Hepatocyte (in vitro differentiated cells): ENCODE results near the gene UGCG. TPM values are rescaled to one million over a fixed set of nuclear protein-coding genes. Genes with fewer than 3 reads are reported as not detected.
"Not testable (repeated sequence)": the region's sequence is repeated elsewhere in the genome, so short reads cannot be mapped to it uniquely, and the experiment has no call there.

Experiments
- DNase-seq: peaks from one replicate; pipeline ENCODE4 v3.0.0-alpha.2; 2016; ENCODE audit warnings: low spot score
- H2AFZ ChIP-seq: fragments of 200-600 bp; sonication (generic); 2 replicates; pipeline ENCODE4 v1.6.0; 2016; ENCODE audit warnings: antibody characterized with exemption, mild to moderate bottlenecking
- H3K27ac ChIP-seq: fragments of 200-600 bp; sonication (generic); 2 replicates; pipeline ENCODE4 v1.5.1; 2016; ENCODE audit warnings: mild to moderate bottlenecking
- H3K27me3 ChIP-seq: fragments of 200-600 bp; sonication (generic); 2 replicates; pipeline ENCODE4 v1.6.1; 2016
- H3K36me3 ChIP-seq: fragments of 200-600 bp; sonication (generic); replicated peaks from 2 replicates; pipeline ENCODE4 v1.5.1; 2016; ENCODE audit warnings: low read depth; ENCODE audit not compliant: insufficient read depth
- H3K4me1 ChIP-seq: fragments of 200-600 bp; sonication (generic); 2 replicates; pipeline ENCODE4 v1.5.1; 2016; ENCODE audit warnings: mild to moderate bottlenecking, moderate library complexity; ENCODE audit not compliant: insufficient read depth
- H3K4me2 ChIP-seq: fragments of 200-600 bp; sonication (generic); 2 replicates; pipeline ENCODE4 v1.6.0; 2016
- H3K4me3 ChIP-seq: fragments of 200-600 bp; sonication (generic); 2 replicates; pipeline ENCODE4 v1.5.1; 2016; ENCODE audit warnings: mild to moderate bottlenecking
- H3K79me2 ChIP-seq: fragments of 200-600 bp; sonication (generic); 2 replicates; pipeline ENCODE4 v1.6.0; 2017; ENCODE audit warnings: mild to moderate bottlenecking
- H3K9me2 ChIP-seq: fragments of 200-600 bp; sonication (generic); replicated peaks from 2 replicates; pipeline ENCODE4 v1.6.0; 2017; ENCODE audit warnings: mild to moderate bottlenecking; ENCODE audit not compliant: insufficient read depth
- H3K9me3 ChIP-seq: fragments of 200-600 bp; sonication (generic); 2 replicates; pipeline ENCODE4 v1.5.1; 2016; ENCODE audit warnings: low read depth, mild to moderate bottlenecking
- H4K20me1 ChIP-seq: fragments of 200-600 bp; sonication (generic); 2 replicates; pipeline ENCODE4 v1.6.0; 2016; ENCODE audit warnings: mild to moderate bottlenecking; ENCODE audit not compliant: insufficient read depth, poor library complexity, severe bottlenecking
- CTCF ChIP-seq: fragments of 200-600 bp; sonication (generic); IDR thresholded peaks from 2 replicates; pipeline ENCODE4 v1.5.1; 2016; ENCODE audit warnings: antibody characterized with exemption, mild to moderate bottlenecking; ENCODE audit not compliant: poor library complexity
- EZH2 ChIP-seq: fragments of 200-600 bp; sonication (generic); IDR thresholded peaks from 2 replicates; pipeline ENCODE4 v1.6.1; 2016; ENCODE audit warnings: antibody characterized with exemption, mild to moderate bottlenecking, borderline replicate concordance
- EZH2phosphoT487 ChIP-seq: fragments of 200-600 bp; sonication (generic); IDR thresholded peaks from one replicate; pipeline ENCODE4 v1.6.1; 2018; ENCODE audit warnings: antibody characterized with exemption, mild to moderate bottlenecking, low read depth, moderate library complexity; ENCODE audit not compliant: unreplicated experiment, severe bottlenecking
- WGBS: methylation state at CpG from one replicate; pipeline ENCODE4 v1.1.6; 2016; ENCODE audit warnings: low lambda C conversion rate; ENCODE audit errors: missing lambda C conversion rate; 5-methylcytosine and 5-hydroxymethylcytosine counted together
- polyA plus RNA-seq: library from polyadenylated mRNA; unstranded; fragments of >200 nt; fragmentation: Nextera tagmentation; extraction: Ambion mirVana; gene quantifications from 2 replicates; pipeline ENCODE4 v1.2.1, GENCODE V29; 2016
- total RNA-seq: library from RNA; depleted of rRNA; stranded (reverse); fragments of >200 nt; gene quantifications from 2 replicates; pipeline ENCODE4 v1.2.3, GENCODE V29; 2014

Gene UGCG
- total and polyA plus RNA-seq, 2 experiments from 2014 or later, result 54.6 to 107 TPM

GRCh38 chr9:111875691-111876090 lies 20.9 kb upstream of the UGCG start:
- H2AFZ ChIP-seq, H3K9me2 ChIP-seq, H3K27me3 ChIP-seq, H3K4me2 ChIP-seq, H3K9me3 ChIP-seq, H3K4me1 ChIP-seq, H3K79me2 ChIP-seq, H4K20me1 ChIP-seq, H3K36me3 ChIP-seq, H3K4me3 ChIP-seq, DNase-seq: not testable (repeated sequence)
- 50% methylated on average over 3 of the region's 3 CpGs for WGBS
- peak overlapping the region; percentile 64 for H3K27ac ChIP-seq

DNA sequence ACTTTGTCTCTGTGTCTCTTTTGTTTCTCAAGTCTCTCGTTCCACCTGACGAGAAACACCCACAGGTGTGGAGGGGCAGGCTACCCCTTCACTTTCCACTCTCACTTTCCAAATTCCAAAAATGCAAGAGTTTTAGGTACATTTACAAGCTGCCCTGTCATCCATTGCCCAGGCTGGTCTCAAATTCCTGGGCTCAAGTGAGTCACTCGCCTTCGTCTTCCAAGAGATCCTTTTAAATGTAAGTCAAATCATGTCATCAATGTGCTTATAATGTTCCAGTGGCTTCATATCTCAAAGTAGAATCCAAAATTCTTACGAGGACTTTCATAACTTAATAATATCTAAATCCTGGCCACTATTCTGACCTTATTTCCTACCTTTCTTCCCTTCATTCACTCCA lies 20.4 kb upstream of the UGCG start:
- H3K79me2 ChIP-seq, result no peaks in the 10 kb centered on the region
- peaks cover 9% of the 10 kb centered on the region for H3K4me1 ChIP-seq
- WGBS, result 91% methylated on average over 5 of the region's 5 CpGs
- no peaks in the 10 kb centered on the region for H3K9me3 ChIP-seq
- no peaks in the 10 kb centered on the region for H3K27me3 ChIP-seq
- no peak overlapping the region for H2AFZ ChIP-seq
- no peak overlapping the region for H3K4me3 ChIP-seq
- H3K9me2 ChIP-seq, result no peaks in the 10 kb centered on the region
- TF ChIP-seq CTCF (no peak), EZH2 (no peak), EZH2phosphoT487 (no peak)
- H4K20me1 ChIP-seq, result no peaks in the 10 kb centered on the region
- H3K36me3 ChIP-seq, result no peaks in the 10 kb centered on the region
- H3K4me2 ChIP-seq, result no peak overlapping the region
- DNase-seq, result no peak
- peak overlapping the region; percentile 64 for H3K27ac ChIP-seq

DNA sequence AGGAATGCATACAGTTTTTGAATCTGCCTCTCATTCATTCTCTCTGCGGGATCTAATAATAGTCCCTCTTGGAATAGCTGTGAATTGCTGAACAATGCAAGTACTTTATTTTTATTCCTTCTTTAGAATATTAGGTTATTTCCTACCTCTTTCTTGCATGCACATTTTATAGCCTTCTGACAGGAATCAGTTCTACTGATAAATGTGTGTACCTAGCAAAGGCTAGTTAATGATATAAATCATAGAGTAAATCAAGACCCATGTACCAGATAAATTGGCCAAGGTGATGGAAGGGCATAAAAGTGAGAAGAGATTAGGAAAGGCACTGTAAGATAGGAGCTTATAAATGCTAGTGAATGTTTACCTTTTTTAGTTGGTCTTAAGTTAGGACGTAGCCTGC lies 19.2 kb upstream of the UGCG start:
- no peaks in the 10 kb centered on the region for H3K36me3 ChIP-seq
- H3K27me3 ChIP-seq, result no peaks in the 10 kb centered on the region

GRCh38 chr9:111878946-111879345 lies 17.7 kb upstream of the UGCG start:
- Histone ChIP-seq H3K9me2 (no peaks in the 10 kb centered on the region), H3K9me3 (no peaks in the 10 kb centered on the region), H3K27ac (no peak overlapping the region), H3K79me2 (no peaks in the 10 kb centered on the region), H3K4me1 (peaks cover 3% of the 10 kb centered on the region), H3K36me3 (no peaks in the 10 kb centered on the region), H3K27me3 (no peaks in the 10 kb centered on the region), H3K4me2 (no peak overlapping the region), H4K20me1 (no peaks in the 10 kb centered on the region), H2AFZ (no peak overlapping the region), H3K4me3 (no peak overlapping the region)
- 76% methylated on average over 3 of the region's 3 CpGs for WGBS
- TF ChIP-seq CTCF, result no peak
- TF ChIP-seq EZH2phosphoT487, result no peak
- no peak for TF ChIP-seq EZH2
- no peak for DNase-seq

More for the DNA sequence above, 19.2 kb upstream of the UGCG start:
- WGBS, result 70% methylated on average over 2 of the region's 2 CpGs
- H3K27ac ChIP-seq, result no peak overlapping the region
- no peak overlapping the region for H2AFZ ChIP-seq
- no peak for DNase-seq
- no peaks in the 10 kb centered on the region for H3K79me2 ChIP-seq
- no peak for TF ChIP-seq EZH2
- TF ChIP-seq EZH2phosphoT487, result no peak
- TF ChIP-seq CTCF, result no peak
- peaks cover 3% of the 10 kb centered on the region for H3K4me1 ChIP-seq
- H3K4me2 ChIP-seq, result no peak overlapping the region
- no peaks in the 10 kb centered on the region for H3K9me3 ChIP-seq
- no peaks in the 10 kb centered on the region for H3K9me2 ChIP-seq
- no peak overlapping the region for H3K4me3 ChIP-seq
- no peaks in the 10 kb centered on the region for H4K20me1 ChIP-seq
